ENCODE measurements around the gene ERFL. TPM values are rescaled to one million over a fixed set of nuclear protein-coding genes. Genes with fewer than 3 reads are reported as not detected.

Gene ERFL
- total and polyA plus RNA-seq, 12 donors = 0.10 TPM; not detected in 11

DNA sequence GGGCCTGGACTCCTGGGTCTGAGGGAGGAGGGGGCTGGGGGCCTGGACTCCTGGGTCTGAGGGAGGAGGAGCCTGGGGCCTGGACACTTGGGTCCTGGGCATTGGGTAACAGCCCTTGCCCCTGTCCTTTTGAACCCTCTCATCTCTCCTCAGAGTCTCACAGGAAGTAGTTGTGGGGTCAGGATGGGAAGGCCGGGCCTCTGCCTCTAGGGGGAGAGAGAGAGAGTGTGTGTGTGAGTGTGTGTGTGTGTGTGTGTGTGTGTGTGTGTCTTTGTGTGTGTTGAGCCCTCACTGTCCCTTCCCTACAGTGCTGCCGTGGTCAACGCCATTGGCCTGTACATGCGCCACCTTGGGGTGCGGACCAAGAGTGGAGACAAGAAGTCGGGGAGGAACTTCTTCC, 34.4 kb downstream of the ERFL start:
- H3K36me3 ChIP-seq (replicated peaks in 1 of 2) = peaks cover 0 to 56% of the 10 kb centered on the region in 2 donors
- H3K4me3 ChIP-seq = no peak overlapping the region
- intact Hi-C loops (cut with DNase I) = no loop called here
- no peak for DNase-seq
- H3K9me3 ChIP-seq (replicated peaks in 1 of 3) = no peaks in the 10 kb centered on the region
- WGBS, 4 donors = 74 to 86% (median 80%) methylated on average over 6 of the region's 6 CpGs
- TF ChIP-seq, protein P1, sequence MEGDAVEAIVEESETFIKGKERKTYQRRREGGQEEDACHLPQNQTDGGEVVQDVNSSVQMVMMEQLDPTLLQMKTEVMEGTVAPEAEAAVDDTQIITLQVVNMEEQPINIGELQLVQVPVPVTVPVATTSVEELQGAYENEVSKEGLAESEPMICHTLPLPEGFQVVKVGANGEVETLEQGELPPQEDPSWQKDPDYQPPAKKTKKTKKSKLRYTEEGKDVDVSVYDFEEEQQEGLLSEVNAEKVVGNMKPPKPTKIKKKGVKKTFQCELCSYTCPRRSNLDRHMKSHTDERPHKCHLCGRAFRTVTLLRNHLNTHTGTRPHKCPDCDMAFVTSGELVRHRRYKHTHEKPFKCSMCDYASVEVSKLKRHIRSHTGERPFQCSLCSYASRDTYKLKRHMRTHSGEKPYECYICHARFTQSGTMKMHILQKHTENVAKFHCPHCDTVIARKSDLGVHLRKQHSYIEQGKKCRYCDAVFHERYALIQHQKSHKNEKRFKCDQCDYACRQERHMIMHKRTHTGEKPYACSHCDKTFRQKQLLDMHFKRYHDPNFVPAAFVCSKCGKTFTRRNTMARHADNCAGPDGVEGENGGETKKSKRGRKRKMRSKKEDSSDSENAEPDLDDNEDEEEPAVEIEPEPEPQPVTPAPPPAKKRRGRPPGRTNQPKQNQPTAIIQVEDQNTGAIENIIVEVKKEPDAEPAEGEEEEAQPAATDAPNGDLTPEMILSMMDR (IDR thresholded peaks at IDR 0.05) = no peak
- TF ChIP-seq POLR2A (IDR thresholded peaks at IDR 0.05) = no peak
- no peak overlapping the region for H3K27ac ChIP-seq
- no peaks in the 10 kb centered on the region for H3K27me3 ChIP-seq
- no peaks in the 10 kb centered on the region for H3K4me1 ChIP-seq (replicated peaks in 1 of 2)

DNA sequence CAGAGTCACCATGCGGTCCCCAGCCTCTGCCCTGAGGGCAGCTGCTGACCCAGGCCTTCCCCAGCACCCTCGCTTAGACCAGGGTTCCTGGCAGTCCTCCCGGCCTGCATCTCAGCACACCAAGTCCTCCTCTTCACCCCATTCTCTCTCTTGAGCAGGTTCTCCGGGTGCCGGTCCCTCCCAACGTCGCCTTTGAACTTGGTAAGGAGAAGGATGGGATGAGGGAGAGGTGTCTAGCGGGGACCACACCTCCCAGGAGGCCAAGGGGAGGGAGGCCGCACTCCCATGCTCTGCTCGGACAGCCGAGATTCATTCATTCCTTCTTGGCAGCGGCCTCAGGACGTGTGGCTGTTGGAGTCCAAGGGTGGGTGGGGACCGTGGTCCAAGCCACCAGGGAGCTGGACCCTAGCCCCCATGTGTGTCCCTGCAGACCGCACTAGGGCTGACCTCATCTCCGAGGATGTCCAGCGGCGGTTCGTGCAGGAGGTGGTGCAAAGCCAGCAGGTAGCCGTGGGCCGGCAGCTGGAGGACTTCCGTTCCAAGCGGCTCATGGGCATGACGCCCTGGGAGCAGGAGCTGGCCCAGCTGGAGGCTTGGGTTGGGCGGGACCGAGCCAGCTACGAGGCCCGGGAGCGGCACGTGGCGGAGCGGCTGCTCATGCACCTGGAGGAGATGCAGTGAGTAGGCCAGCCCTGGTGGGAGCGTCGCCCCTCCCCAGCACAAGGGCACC, 35.9 kb downstream of the ERFL start:
- H3K36me3 ChIP-seq (replicated peaks in 1 of 2) = peaks cover 0 to 51% of the 10 kb centered on the region in 2 donors
- no peaks in the 10 kb centered on the region for H3K27me3 ChIP-seq
- H3K4me3 ChIP-seq = no peak overlapping the region
- H3K9me3 ChIP-seq (replicated peaks in 1 of 3) = no peaks in the 10 kb centered on the region
- H3K27ac ChIP-seq = no peak overlapping the region
- WGBS, 4 donors = 91 to 94% (median 93%) methylated on average over 7 to 34 of the region's 34 CpGs
- TF ChIP-seq, protein P1 (IDR thresholded peaks at IDR 0.05) = no peak
- TF ChIP-seq POLR2A (IDR thresholded peaks at IDR 0.05) = no peak
- intact Hi-C loops (cut with DNase I) = no loop called here
- no peak for DNase-seq
- no peaks in the 10 kb centered on the region for H3K4me1 ChIP-seq (replicated peaks in 1 of 2)

DNA sequence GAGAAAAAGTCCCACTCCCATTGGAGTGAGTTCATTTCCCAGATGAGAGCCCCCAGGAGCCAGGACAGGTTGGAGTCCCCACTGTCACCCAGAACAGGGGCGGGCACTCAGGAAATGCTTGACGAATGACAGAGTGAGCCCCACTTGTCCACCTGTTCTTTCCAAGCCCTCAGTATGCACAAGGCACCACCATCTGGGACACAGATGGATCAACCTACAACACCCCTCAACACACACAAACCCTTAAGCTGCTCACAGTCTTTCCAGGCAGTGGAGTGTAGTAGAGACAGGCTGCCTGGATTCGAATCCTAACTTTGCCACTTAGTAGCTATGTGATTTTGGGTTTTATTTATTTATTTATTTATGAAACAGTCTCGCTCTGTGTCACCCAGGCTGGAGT, 37.3 kb downstream of the ERFL start:
- Histone ChIP-seq H3K9me3 (replicated peaks in 1 of 3) (no peaks in the 10 kb centered on the region), H3K27me3 (no peaks in the 10 kb centered on the region), H3K4me1 (replicated peaks in 1 of 2) (no peaks in the 10 kb centered on the region), H3K4me3 (no peak overlapping the region), H3K36me3 (replicated peaks in 1 of 2) (peaks cover 0 to 47% of the 10 kb centered on the region in 2 donors), H3K27ac (no peak overlapping the region)
- intact Hi-C loops (cut with DNase I) = no loop called here
- TF ChIP-seq, protein P1 (IDR thresholded peaks at IDR 0.05) = no peak
- no peak for TF ChIP-seq POLR2A (IDR thresholded peaks at IDR 0.05)
- 93 to 97% (median 96%) methylated on average over 4 of the region's 4 CpGs for WGBS, 4 donors
- DNase-seq = no peak

DNA sequence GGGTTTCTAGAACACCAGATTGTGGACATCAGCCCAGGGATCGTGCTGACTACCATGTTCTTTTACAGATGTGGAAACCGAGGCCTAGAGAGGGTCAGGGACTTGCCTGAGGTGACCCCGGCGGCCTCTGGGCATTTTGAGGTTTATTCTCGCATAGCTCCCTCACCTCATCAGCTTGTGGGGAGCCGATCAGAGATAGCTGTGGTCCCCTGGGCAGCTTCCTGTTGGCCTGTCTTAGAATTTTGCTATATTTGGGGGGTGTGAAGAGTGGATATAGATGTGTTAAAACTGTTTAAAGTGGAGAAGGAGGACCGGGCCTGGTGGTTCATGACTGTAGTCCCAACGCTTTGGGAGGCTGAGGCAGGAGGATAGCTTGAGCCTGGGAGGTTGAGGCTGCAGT, 38.4 kb downstream of the ERFL start:
- Histone ChIP-seq H3K27ac (no peak overlapping the region), H3K27me3 (no peaks in the 10 kb centered on the region), H3K9me3 (replicated peaks in 1 of 3) (no peaks in the 10 kb centered on the region), H3K4me3 (no peak overlapping the region), H3K36me3 (replicated peaks in 1 of 2) (peaks cover 0 to 37% of the 10 kb centered on the region in 2 donors), H3K4me1 (replicated peaks in 1 of 2) (peaks cover 0 to 3% of the 10 kb centered on the region in 2 donors)
- intact Hi-C loops (cut with DNase I) = loop anchor here in 1 of 2 donors (10.0 kb wide), 1 partner anchor 45 kb away; no protein-coding TSS in a partner anchor
- DNase-seq = no peak
- WGBS, 4 donors = 90 to 92% (median 91%) methylated on average over 8 of the region's 8 CpGs
- TF ChIP-seq, protein P1 (IDR thresholded peaks at IDR 0.05) = no peak
- no peak for TF ChIP-seq POLR2A (IDR thresholded peaks at IDR 0.05)

All from adrenal gland (tissue), 12 donors.